ENCODE results near the gene ARHGAP22.

- TF ChIP-seq, protein P1, sequence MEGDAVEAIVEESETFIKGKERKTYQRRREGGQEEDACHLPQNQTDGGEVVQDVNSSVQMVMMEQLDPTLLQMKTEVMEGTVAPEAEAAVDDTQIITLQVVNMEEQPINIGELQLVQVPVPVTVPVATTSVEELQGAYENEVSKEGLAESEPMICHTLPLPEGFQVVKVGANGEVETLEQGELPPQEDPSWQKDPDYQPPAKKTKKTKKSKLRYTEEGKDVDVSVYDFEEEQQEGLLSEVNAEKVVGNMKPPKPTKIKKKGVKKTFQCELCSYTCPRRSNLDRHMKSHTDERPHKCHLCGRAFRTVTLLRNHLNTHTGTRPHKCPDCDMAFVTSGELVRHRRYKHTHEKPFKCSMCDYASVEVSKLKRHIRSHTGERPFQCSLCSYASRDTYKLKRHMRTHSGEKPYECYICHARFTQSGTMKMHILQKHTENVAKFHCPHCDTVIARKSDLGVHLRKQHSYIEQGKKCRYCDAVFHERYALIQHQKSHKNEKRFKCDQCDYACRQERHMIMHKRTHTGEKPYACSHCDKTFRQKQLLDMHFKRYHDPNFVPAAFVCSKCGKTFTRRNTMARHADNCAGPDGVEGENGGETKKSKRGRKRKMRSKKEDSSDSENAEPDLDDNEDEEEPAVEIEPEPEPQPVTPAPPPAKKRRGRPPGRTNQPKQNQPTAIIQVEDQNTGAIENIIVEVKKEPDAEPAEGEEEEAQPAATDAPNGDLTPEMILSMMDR (conservative IDR thresholded peaks at IDR 0.05; ENCODE audit: low read length) = no peak
- no peak for TF ChIP-seq EZH2phosphoT487 (IDR thresholded peaks at IDR 0.05; ENCODE audit: borderline replicate concordance, low read depth, low read length)
These were observed 21.6 kb upstream of the ARHGAP22 start for GRCh38 chr10:48626447-48626846.

All from OCI-LY7 (cell line).